Stimulated activated CD4-positive, alpha-beta T cell treated with anti-CD3 and anti-CD28 coated beads, Interleukin-4, amount 100 ng/mL, for 1 hour (primary cell): ENCODE data around the gene EPSTI1.
"Not testable (repeated sequence)": the region's sequence is repeated elsewhere in the genome, so short reads cannot be mapped to it uniquely, and the experiment has no call there.

Experiments used
- DNase-seq: peaks from one replicate; pipeline ENCODE4 v3.0.0-alpha.2; 2020

EPSTI1 gene

GRCh38 chr13:42991898-42992763, at the start of gene EPSTI1:
EPSTI1 (minus strand) TSS chr13:42992241; CDS start chr13:42992165, 76 bp downstream.
- peak; percentile 70 for DNase-seq

GRCh38 chr13:43041369-43041921, 49.4 kb upstream of the EPSTI1 start:
- no peak for DNase-seq

GRCh38 chr13:43040581-43041368, 48.7 kb upstream of the EPSTI1 start:
- not testable (repeated sequence) for DNase-seq

GRCh38 chr13:43039966-43040365, 47.9 kb upstream of the EPSTI1 start:
- no peak for DNase-seq

- no peak for DNase-seq
Observed at GRCh38 chr13:43036351-43037250, 44.6 kb upstream of the EPSTI1 start.

GRCh38 chr13:43033038-43033437, 41.0 kb upstream of the EPSTI1 start:
- DNase-seq: no peak

GRCh38 chr13:43031881-43032280, 39.8 kb upstream of the EPSTI1 start:
- no peak for DNase-seq

GRCh38 chr13:43030548-43030947, 38.5 kb upstream of the EPSTI1 start:
- no peak for DNase-seq

- DNase-seq: no peak
Observed at GRCh38 chr13:43026262-43026661, 34.2 kb upstream of the EPSTI1 start.

GRCh38 chr13:43023289-43023963, 31.4 kb upstream of the EPSTI1 start, which contains the start of gene DNAJC15:
DNAJC15 (plus strand) TSS chr13:43023586; CDS start chr13:43023627, 41 bp downstream.
- peak; percentile 82 for DNase-seq

GRCh38 chr13:43022934-43023288, 30.9 kb upstream of the EPSTI1 start:
- DNase-seq: no peak

GRCh38 chr13:43021926-43022670, 30.1 kb upstream of the EPSTI1 start:
- no peak for DNase-seq

GRCh38 chr13:43020794-43021193, 28.8 kb upstream of the EPSTI1 start:
- no peak for DNase-seq

- DNase-seq: no peak
Observed at GRCh38 chr13:43019811-43020210, 27.8 kb upstream of the EPSTI1 start.

- no peak for DNase-seq
Observed at GRCh38 chr13:43016226-43016625, 24.2 kb upstream of the EPSTI1 start.

- DNase-seq: no peak
Observed at GRCh38 chr13:43014162-43014561, 22.1 kb upstream of the EPSTI1 start.

GRCh38 chr13:43009506-43009905, 17.5 kb upstream of the EPSTI1 start:
- no peak for DNase-seq

- no peak for DNase-seq
Observed at GRCh38 chr13:43008596-43008995, 16.6 kb upstream of the EPSTI1 start.

GRCh38 chr13:43006893-43007631, 15.0 kb upstream of the EPSTI1 start:
- no peak for DNase-seq

- no peak for DNase-seq
Observed at GRCh38 chr13:43005460-43006236, 13.6 kb upstream of the EPSTI1 start.
